GM21381 (cell line): ENCODE measurements around the gene CD93.

Experiments
- ATAC-seq: cut with Tn5 transposase; IDR thresholded peaks from one replicate; pipeline ENCODE4 v1.9.1; 2021; ENCODE audit warnings: mild to moderate bottlenecking, moderate library complexity; ENCODE audit not compliant: unreplicated experiment

The CD93 gene

GRCh38 chr20:23039136-23039875, 46.8 kb downstream of the CD93 start:
- no peak for ATAC-seq

- no peak for ATAC-seq
Observed at GRCh38 chr20:23037017-23037481, 49.1 kb downstream of the CD93 start.

- ATAC-seq, result no peak
Observed at GRCh38 chr20:23036371-23036770, 49.8 kb downstream of the CD93 start.

- no peak for ATAC-seq
Observed at GRCh38 chr20:23035731-23036130, 50.4 kb downstream of the CD93 start.

GRCh38 chr20:23034721-23035671, 51.1 kb downstream of the CD93 start, which contains the start of gene SSTR4:
Gene SSTR4 (plus strand): TSS chr20:23035312. CDS start chr20:23035484, 172 bp downstream.
- no peak for ATAC-seq

- ATAC-seq, result no peak
Observed at GRCh38 chr20:23033918-23034317, 52.2 kb downstream of the CD93 start.

GRCh38 chr20:23032750-23033078, 53.4 kb downstream of the CD93 start:
- ATAC-seq, result no peak

GRCh38 chr20:23032056-23032749, 53.9 kb downstream of the CD93 start:
- no peak for ATAC-seq

GRCh38 chr20:23031346-23031745, 54.8 kb downstream of the CD93 start:
- ATAC-seq, result no peak
